ENCODE data around the gene ATG2B. TPM values are rescaled to one million over a fixed set of nuclear protein-coding genes. Genes with fewer than 3 reads are reported as not detected.

Gene ATG2B
- total and polyA plus RNA-seq, 2 donors (not counting 3 experiments of a cell fraction or from before 2014, with no cell fraction given): 5.9 to 17.8 TPM

GRCh38 chr14:96316087-96316486, 47.1 kb downstream of the ATG2B start:
- H3K4me3 ChIP-seq (replicated peaks in 1 of 3; ENCODE audit: insufficient read depth in 1 of 3, low read depth in 1 of 3, low read length in 3 of 3): no peak overlapping the region
- no peak overlapping the region for H3K9ac ChIP-seq (replicated peaks; ENCODE audit: extremely low read depth, insufficient read depth, low read length)
- ChIA-PET CTCF (no interaction called here), POLR2A (no interaction called here)
- no peaks in the 10 kb centered on the region for H3K27me3 ChIP-seq (ENCODE audit: control insufficient read depth in 2 of 2, insufficient read depth in 2 of 2, low read length in 2 of 2)
- no peak for DNase-seq (ENCODE audit: low read depth, low spot score)
- H3K4me1 ChIP-seq (ENCODE audit: control insufficient read depth, extremely low read depth, insufficient read depth, low read length): no peaks in the 10 kb centered on the region
- H3K79me2 ChIP-seq (ENCODE audit: control insufficient read depth, insufficient read depth, low read length): no peaks in the 10 kb centered on the region
- no TSS peak for BruUV-seq (replicated peaks)
- H4K20me1 ChIP-seq (replicated peaks; ENCODE audit: control insufficient read depth, extremely low read depth, insufficient read depth, low read length): no peaks in the 10 kb centered on the region
- intact Hi-C loops (cut with micrococcal nuclease) (no loop called here), dilution Hi-C loops (cut with MboI; ENCODE audit: extremely low pct_ligation_motif_present, low sequenced_read_pairs) (no loop called here)
- H3K9me1 ChIP-seq (replicated peaks; ENCODE audit: control insufficient read depth, extremely low read depth, insufficient read depth, low read length): no peaks in the 10 kb centered on the region
- no peak overlapping the region for H3K27ac ChIP-seq (ENCODE audit: insufficient read depth, low read depth, low read length)
- no peak for TF ChIP-seq CTCF (IDR thresholded peaks at IDR 0.05; ENCODE audit: extremely low read depth in 1 of 2, insufficient read depth in 1 of 2, low read depth in 1 of 2, low read length in 2 of 2)
- H2AFZ ChIP-seq (ENCODE audit: low read depth, low read length): no peak overlapping the region
- peaks cover 2 to 7% of the 10 kb centered on the region in 2 experiments for H3K36me3 ChIP-seq (ENCODE audit: control insufficient read depth in 2 of 2, extremely low read depth in 1 of 2, insufficient read depth in 2 of 2, low read length in 2 of 2)
- no peaks in the 10 kb centered on the region for H3K9me3 ChIP-seq (replicated peaks; ENCODE audit: control insufficient read depth, insufficient read depth, low read length)
- no peak for FAIRE-seq
- no peak overlapping the region for H3K4me2 ChIP-seq (ENCODE audit: insufficient read depth, low read length)

- FAIRE-seq (no peak), DNase-seq (ENCODE audit: low read depth, low spot score) (no peak)
- dilution Hi-C loops (cut with MboI; ENCODE audit: extremely low pct_ligation_motif_present, low sequenced_read_pairs) (no loop called here), intact Hi-C loops (cut with micrococcal nuclease) (no loop called here)
- Histone ChIP-seq H3K4me2 (ENCODE audit: insufficient read depth, low read length) (no peak overlapping the region), H3K27ac (ENCODE audit: insufficient read depth, low read depth, low read length) (no peak overlapping the region), H3K9me3 (replicated peaks; ENCODE audit: control insufficient read depth, insufficient read depth, low read length) (no peaks in the 10 kb centered on the region), H3K4me1 (ENCODE audit: control insufficient read depth, extremely low read depth, insufficient read depth, low read length) (no peaks in the 10 kb centered on the region), H3K36me3 (ENCODE audit: control insufficient read depth in 2 of 2, extremely low read depth in 1 of 2, insufficient read depth in 2 of 2, low read length in 2 of 2) (peaks cover 8% of the 10 kb centered on the region in 2 experiments), H3K9me1 (replicated peaks; ENCODE audit: control insufficient read depth, extremely low read depth, insufficient read depth, low read length) (no peaks in the 10 kb centered on the region), H2AFZ (ENCODE audit: low read depth, low read length) (no peak overlapping the region), H3K79me2 (ENCODE audit: control insufficient read depth, insufficient read depth, low read length) (no peaks in the 10 kb centered on the region), H3K9ac (replicated peaks; ENCODE audit: extremely low read depth, insufficient read depth, low read length) (no peak overlapping the region), H3K4me3 (replicated peaks in 1 of 3; ENCODE audit: insufficient read depth in 1 of 3, low read depth in 1 of 3, low read length in 3 of 3) (no peak overlapping the region), H4K20me1 (replicated peaks; ENCODE audit: control insufficient read depth, extremely low read depth, insufficient read depth, low read length) (no peaks in the 10 kb centered on the region), H3K27me3 (ENCODE audit: control insufficient read depth in 2 of 2, insufficient read depth in 2 of 2, low read length in 2 of 2) (no peaks in the 10 kb centered on the region)
- ChIA-PET POLR2A (no interaction called here), CTCF (no interaction called here)
- BruUV-seq (replicated peaks): no TSS peak
- no peak for TF ChIP-seq JUN (IDR thresholded peaks at IDR 0.05; ENCODE audit: borderline replicate concordance, insufficient read depth, insufficient read length, low read depth)
- TF ChIP-seq EZH2 (IDR thresholded peaks at IDR 0.05; ENCODE audit: borderline replicate concordance, low read depth, low read length, severe bottlenecking): no peak
- no peak for TF ChIP-seq MYC (IDR thresholded peaks at IDR 0.05; ENCODE audit: low read depth, low read length)
- no peak for TF ChIP-seq POLR2AphosphoS5 (IDR thresholded peaks at IDR 0.05; ENCODE audit: insufficient read depth, low read depth, low read length)
- TF ChIP-seq POLR2A (IDR thresholded peaks at IDR 0.05; ENCODE audit: low read depth, low read length): no peak
- TF ChIP-seq CTCF (IDR thresholded peaks at IDR 0.05; ENCODE audit: extremely low read depth in 1 of 2, insufficient read depth in 1 of 2, low read depth in 1 of 2, low read length in 2 of 2): no peak
- no peak for TF ChIP-seq GATA2 (IDR thresholded peaks at IDR 0.05; ENCODE audit: insufficient read depth, insufficient read length, low read depth, low read length)
These were observed 52.2 kb downstream of the ATG2B start for GRCh38 chr14:96310906-96311305.

Measured in endothelial cell of umbilical vein (primary cell).